Brain microvascular endothelial cell (primary cell): Measurements from ENCODE around the gene WDR37.
"Not testable (repeated sequence)": the region's sequence is repeated elsewhere in the genome, so short reads cannot be mapped to it uniquely, and the experiment has no call there.

Source experiments
- DNase-seq: peaks from one replicate; pipeline ENCODE4 v3.0.0-alpha.2; 2020
- H3K27ac ChIP-seq: fragments of 250-450 bp; sonication (Bioruptor Pico); 2 replicates; pipeline ENCODE4 v1.5.1; 2020; ENCODE audit warnings: mild to moderate bottlenecking, moderate library complexity
- H3K27me3 ChIP-seq: fragments of 250-450 bp; sonication (Bioruptor Pico); replicated peaks from 2 replicates; pipeline ENCODE4 v1.5.1; 2020; ENCODE audit warnings: mild to moderate bottlenecking
- H3K36me3 ChIP-seq: fragments of 250-450 bp; sonication (Bioruptor Pico); replicated peaks from 2 replicates; pipeline ENCODE4 v1.5.1; 2020; ENCODE audit warnings: mild to moderate bottlenecking
- H3K4me3 ChIP-seq: 2 replicates; pipeline ENCODE4 v1.5.1; 2011; ENCODE audit warnings: low read depth, mild to moderate bottlenecking, control low read depth, low read length, moderate library complexity
- in situ Hi-C: cut with HindIII; loops from 2 replicates; pipeline ENCODE4 v1.10.0; 2017; ENCODE audit warnings: low sequenced_read_pairs, low pct_ligation_motif_present
- TF ChIP-seq, protein P1 (sequence below): IDR thresholded peaks from 2 replicates; pipeline ENCODE4 v1.5.1; 2011; ENCODE audit warnings: low read depth, mild to moderate bottlenecking, moderate library complexity, low read length, control low read depth, inconsistent platforms; ENCODE audit errors: missing control alignments

The WDR37 gene

GRCh38 chr10:1156921-1157614 is 100.9 kb downstream of the WDR37 start:
- TF ChIP-seq, protein P1, sequence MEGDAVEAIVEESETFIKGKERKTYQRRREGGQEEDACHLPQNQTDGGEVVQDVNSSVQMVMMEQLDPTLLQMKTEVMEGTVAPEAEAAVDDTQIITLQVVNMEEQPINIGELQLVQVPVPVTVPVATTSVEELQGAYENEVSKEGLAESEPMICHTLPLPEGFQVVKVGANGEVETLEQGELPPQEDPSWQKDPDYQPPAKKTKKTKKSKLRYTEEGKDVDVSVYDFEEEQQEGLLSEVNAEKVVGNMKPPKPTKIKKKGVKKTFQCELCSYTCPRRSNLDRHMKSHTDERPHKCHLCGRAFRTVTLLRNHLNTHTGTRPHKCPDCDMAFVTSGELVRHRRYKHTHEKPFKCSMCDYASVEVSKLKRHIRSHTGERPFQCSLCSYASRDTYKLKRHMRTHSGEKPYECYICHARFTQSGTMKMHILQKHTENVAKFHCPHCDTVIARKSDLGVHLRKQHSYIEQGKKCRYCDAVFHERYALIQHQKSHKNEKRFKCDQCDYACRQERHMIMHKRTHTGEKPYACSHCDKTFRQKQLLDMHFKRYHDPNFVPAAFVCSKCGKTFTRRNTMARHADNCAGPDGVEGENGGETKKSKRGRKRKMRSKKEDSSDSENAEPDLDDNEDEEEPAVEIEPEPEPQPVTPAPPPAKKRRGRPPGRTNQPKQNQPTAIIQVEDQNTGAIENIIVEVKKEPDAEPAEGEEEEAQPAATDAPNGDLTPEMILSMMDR: no peak
- H3K27me3 ChIP-seq: no peaks in the 10 kb centered on the region
- H3K36me3 ChIP-seq: no peaks in the 10 kb centered on the region
- in situ Hi-C loops: no loop called here
- DNase-seq: no peak
- H3K4me3 ChIP-seq: no peak overlapping the region
- H3K27ac ChIP-seq: no peak overlapping the region

DNA sequence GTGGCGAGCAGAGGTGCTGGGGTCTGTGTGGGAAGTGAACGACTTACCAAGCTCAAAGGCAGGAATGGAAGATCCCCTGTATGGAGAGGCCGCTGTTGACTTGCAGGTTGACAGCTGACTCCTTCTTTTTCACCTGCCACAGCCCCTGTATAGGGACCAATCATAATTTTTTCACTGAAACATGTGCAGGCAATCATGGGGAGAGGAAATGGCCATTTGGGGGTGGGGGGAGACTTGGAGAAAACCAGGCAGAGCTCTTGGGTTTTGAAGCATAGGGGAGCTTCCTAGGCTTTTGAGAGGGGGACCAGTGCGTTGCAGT is 101.4 kb downstream of the WDR37 start:
- no peaks in the 10 kb centered on the region for H3K27me3 ChIP-seq
- no peak for DNase-seq
- H3K4me3 ChIP-seq: no peak overlapping the region
- TF ChIP-seq, protein P1: no peak
- H3K27ac ChIP-seq: no peak overlapping the region
- in situ Hi-C loops: no loop called here
- H3K36me3 ChIP-seq: no peaks in the 10 kb centered on the region

DNA sequence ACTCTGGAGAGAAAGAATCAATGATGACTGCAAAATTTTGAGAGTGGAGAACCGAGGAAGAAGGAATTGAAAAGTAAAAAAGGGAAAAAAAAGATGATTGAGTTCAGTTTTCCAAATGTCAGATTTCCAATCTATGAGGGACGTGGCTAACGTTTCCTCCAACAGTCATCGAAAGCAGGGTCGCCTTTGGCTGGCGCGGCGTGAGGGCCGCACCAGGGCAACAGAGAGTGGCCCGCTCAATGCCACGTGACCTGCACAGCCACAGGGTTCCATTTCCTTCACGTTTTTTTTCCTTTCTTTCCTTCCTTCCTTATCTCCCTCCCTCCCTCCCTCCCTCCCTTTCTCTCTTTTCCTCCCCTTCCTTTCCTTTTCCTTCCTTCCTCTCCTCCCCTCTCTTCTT is 101.9 kb downstream of the WDR37 start:
- H3K36me3 ChIP-seq: no peaks in the 10 kb centered on the region
- no peak for DNase-seq
- in situ Hi-C loops: no loop called here
- no peaks in the 10 kb centered on the region for H3K27me3 ChIP-seq
- H3K4me3 ChIP-seq: no peak overlapping the region
- TF ChIP-seq, protein P1: no peak
- H3K27ac ChIP-seq: no peak overlapping the region

DNA sequence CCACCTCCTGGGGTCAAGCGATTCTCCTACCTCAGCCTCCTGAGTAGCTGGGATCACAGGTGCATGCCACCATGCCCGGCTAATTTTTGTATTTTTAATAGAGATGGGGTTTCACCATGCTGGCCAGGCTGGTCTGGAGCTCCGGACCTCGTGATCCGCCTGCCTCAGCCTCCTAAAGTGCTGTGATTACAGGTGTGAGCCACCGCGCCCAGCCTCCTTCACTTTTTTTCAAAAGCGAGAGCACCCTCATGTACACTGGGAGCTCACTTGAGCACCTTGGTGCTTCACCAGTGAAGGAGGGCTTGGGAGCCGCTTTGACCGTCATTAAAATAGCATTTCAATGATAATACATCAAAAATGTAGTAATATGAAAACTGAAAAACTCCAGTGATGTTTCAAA is 102.4 kb downstream of the WDR37 start:
- H3K36me3 ChIP-seq, H3K27ac ChIP-seq, H3K4me3 ChIP-seq, DNase-seq, H3K27me3 ChIP-seq, in situ Hi-C loops: not testable (repeated sequence)

DNA sequence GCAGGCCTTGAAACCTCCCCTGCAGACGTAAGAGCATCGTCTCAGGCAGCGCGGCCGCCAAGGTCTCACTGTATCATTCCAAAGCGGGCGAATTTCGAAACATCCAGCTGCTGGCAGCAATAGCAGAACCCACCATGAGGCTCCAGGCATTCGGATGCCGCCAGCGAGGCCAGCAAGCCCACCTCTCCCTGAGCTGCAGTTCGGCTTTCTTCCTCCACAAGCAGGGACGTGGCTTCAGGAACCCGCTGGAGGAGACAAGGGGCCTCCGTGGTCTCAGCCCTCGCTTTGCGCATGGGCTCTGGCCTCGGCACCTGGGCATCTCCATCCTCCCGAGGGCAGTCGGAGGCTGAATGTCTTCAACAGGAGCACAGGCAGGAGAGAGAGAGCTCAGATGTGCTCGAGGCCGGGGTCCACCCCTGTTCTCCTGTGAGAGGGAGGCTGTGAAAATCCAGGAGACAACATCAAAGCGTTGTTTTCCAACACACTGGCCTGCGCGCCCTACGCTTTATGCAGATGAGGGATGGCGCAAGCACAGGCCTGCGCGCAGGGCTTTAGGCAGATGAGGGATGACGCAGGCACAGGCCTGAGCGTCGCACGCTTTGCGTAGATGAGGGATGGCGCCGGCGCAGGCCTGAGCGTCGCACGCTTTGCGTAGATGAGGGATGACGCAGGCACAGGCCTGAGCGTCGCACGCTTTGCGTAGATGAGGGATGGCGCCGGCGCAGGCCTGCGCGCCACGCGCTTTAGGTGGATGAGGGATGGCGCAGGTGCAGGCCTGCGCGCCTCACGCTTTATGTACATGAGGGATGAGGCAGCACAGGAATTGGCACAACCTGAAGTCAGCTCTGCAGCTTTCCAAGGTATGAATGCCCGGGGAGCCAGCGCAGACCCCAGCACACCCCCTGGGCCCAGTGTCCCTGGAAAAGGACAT is 103.2 kb downstream of the WDR37 start:
- Histone ChIP-seq H3K4me3 (no peak overlapping the region), H3K36me3 (no peaks in the 10 kb centered on the region), H3K27ac (no peak overlapping the region), H3K27me3 (no peaks in the 10 kb centered on the region)
- no peak for DNase-seq
- in situ Hi-C loops: no loop called here
- TF ChIP-seq, protein P1: no peak

GRCh38 chr10:1160561-1161314 is 104.6 kb downstream of the WDR37 start:
- Histone ChIP-seq H3K4me3 (no peak overlapping the region), H3K27ac (no peak overlapping the region), H3K27me3 (no peaks in the 10 kb centered on the region), H3K36me3 (no peaks in the 10 kb centered on the region)
- in situ Hi-C loops: no loop called here
- TF ChIP-seq, protein P1: no peak
- DNase-seq: no peak

DNA sequence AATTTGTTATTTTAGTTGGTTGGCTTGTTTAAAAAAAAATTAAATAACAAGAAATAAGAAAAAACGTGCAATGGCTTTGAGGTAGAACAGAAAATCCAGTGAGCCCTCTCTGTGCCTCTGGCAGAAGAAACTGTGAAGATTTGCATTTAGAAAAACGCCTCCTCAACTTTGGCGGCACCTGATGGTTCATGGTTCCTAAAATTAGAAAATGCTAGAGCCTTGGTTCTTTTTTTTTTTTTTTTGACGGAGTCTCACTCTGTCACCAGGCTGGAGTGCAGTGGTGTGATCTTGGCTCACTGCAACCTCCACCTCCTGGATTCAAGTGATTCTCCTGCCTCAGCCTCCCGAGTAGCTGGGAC is 105.1 kb downstream of the WDR37 start:
- H3K36me3 ChIP-seq, H3K4me3 ChIP-seq, H3K27ac ChIP-seq, in situ Hi-C loops, H3K27me3 ChIP-seq, DNase-seq: not testable (repeated sequence)
